Measurements from ENCODE around the gene CACNA1E.

The CACNA1E gene

DNA sequence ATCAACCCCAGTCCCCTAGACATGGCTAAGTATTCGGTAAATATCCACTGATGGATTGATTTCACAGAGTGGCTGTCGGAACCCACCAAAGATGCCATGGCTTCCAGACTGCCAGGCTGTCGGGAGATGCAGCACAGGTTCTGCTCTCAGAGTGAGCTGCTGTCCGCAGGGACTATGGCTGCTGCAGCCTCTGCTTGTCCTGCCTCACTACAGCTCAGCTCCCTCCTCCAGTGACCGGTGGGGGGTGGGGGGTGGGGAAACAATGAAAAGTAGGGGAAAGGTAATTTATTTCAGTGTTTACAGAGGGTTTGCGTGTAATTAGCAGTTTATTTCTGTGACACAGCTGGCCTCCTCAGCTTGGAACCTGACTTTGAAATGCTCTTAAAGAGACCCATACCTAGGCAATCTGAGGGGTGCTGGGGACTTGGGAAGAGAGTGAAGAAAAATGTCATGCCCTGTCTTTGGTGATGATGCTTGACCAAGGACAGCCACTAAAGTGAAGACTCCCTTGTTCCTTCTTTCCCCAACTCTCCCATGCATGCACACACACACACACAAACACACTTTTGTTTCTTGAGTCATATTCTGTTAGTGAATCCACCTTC is 109.0 kb downstream of the CACNA1E start:
- DNase-seq, result no peak

DNA sequence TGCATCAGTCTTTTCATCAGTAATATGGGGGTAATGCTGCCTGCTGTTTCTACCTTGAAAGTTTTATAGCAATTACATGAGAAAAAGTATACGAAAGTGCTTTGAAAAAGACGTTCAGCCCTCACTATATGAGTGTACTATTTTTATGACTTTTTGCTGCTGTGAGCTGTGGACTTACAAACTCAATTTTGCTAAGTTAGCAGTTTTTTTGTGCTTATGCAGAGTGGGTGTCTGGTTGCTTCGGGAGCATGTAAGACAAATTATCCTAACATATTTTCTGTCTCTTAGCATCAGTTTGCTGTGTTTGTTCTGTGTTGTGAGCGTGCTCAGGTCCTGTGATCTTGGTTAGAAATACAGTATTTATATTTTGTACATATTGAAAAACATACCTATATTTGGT is 109.7 kb downstream of the CACNA1E start:
- no peak for DNase-seq

DNA sequence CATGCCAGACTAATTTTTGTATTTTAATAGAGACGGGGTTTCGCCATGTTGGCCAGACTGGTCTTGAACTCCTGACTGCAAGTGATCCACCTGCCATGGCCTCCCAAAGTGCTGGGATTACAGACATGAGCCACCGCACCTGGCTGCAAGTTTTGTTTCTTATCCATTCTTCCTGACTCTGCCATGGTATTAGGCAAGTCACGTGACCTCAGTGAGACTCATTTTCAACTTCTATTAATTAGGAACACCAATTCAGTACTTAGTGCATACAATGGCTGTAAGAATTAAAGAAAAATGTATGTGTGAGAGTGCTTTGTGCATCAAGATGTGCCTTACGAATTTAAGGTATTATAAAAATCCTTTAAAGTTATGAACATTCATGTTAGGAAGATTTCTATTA is 111.2 kb downstream of the CACNA1E start:
- no peak for DNase-seq

DNA sequence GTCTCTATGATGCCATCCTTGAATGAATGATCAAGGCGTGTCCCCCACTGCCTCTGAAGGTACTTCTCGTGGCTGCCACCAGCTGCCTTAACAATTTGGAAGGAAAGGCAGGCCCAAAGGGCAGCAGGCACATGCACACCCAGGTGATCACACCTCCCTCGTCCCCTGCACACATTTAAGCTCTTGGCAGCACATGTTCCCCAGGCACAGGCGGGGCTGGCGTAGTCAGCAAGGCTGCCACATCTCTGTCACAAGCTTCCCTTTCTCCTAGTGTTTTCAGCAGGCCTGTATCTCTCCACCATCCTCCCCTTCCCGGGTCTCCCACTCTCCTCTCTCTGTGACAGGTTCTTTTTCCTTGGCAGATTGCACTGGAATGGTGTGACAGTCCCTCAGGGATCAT is 111.9 kb downstream of the CACNA1E start:
- DNase-seq, result no peak

DNA sequence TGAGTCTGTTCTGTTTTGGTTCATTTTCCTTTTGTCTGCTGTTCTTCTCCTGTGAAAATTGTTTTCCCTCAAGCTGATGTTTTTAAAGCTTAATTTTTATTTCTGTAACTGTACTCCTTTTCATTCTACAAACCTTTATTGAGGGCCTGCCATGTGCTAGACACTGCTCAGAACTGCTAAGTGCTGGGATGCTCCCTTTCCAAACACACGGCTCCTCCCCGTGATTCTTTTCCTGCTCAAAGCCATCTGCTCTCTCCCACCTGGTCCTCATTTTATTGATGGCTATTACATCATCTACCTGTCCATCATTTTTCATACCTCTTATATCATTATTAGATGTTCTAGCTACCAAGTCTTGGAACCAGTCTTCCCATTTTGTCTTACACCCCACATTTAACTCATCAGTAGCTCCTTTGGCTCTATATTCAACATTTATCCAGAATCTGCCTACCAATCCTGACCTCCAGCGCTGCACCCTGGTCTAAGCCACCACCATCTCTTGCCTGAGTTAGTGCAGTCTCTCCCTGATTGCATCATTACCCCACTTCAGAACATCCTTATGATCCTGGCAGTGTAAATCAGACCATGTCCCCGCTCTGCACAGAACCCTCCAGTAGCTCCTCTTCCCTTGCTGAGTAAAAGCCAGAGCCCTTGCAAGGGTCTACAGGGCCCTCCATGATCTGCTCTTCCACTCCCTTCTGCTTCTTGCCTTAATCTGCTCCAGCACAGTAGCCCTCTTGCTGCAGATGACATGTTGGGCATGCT is 118.1 kb downstream of the CACNA1E start:
- DNase-seq, result no peak

DNA sequence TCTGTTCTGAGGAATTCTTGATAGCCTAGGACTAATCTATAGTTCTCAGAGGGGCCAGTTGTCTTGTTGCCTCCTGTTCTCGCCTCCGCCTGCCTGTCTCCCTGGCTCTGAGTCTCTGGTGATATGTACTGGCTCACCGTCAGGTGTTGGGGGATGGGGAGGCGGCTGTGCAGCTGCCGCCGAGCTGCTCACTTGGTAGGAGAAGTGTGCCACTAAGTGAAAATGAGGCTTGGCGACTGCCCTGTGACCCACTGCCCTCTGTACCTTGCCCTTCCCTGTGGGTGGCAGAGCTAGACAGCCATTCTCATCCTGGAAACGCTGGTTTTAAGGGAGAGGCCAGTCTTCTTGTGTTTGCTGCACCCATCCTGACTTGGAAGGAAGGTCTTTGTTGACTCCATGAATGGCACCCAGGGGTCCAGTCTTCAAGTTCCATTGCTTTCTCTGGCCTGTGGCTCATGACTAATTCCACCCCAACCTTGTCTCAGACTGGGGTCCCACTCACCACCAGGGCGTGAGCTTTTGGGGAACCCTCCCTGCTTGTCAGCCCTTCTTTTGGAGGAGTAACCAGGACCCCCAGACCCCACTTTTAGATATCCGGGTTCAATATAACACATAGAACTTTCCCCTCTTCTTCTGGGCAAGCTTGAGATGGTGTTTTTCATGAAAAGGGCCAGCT is 120.6 kb downstream of the CACNA1E start:
- DNase-seq, result no peak

DNA sequence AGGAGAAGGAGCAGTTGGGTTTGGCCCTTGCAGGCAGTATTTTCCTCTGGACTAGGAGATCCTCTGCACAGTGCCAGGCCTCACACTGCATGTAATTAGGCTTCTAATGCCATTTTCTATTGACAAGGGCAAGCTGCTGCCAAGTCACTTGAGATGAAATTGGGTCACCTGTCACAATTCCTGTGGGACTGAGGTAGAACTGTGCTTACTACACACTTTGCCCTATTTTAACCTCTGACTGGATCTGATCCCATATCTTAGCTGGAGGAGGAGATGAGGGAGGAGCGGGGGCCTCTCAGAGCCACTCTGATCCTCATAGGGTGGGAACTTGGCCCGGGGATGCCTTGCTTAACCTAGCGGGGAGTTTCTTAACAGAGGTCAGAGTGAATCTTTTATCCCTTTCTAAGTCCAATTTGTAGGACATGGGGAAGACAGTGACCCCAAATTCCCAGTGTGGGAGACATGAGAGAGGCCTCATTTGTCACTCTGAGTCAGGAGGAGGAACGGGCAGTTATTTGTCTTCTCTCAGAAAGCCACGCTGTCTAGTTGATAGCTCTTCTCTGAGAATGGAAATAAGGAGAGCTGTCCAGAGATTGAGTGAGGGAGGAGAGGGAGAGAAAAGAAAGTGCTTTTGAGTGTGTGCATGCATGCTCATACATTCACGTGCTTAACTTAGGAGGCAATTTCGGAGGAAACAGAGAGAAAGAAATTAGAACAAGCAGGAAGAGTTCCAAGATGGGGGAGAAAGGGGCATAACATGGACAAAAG is 121.3 kb downstream of the CACNA1E start:
- no peak for DNase-seq

DNA sequence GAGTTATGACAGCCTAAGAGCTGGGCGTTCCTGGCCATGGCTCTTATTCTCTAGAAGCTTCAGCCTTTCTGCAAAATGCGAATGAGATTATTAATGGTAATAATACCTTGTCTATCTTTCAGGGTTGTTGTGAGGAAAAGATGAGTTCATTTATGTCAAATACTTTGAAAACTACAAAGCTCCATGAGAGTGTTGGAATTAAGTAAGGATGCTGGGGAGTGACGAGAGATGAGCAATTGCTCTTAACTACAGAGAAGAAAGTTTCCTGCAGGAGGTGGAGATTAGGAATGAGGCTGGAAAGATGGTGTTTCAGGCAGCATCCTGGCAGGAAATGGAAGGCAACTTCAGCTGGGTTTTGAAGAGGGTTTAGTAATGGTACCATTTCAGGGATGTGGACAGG is 124.2 kb downstream of the CACNA1E start:
- DNase-seq, result no peak

DNA sequence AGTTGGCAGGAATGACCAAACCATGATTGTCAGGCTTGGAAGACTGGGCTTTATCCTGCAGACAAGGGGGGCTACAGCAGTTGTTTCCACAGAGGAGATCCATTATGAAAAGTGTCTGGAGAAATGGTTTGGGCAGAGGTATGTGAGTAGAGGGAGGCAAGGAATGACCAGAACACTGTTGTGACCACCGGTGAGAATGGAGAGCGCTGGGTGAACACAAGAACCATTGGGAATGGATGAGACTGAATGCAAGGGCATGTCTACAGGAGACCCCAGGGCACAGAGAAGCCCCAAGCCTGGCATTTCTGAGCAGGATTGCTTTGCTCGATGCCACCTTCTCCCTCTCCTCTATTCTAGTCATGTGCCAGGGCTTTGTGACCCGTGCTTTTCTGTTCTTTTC is 125.1 kb downstream of the CACNA1E start:
- no peak for DNase-seq

DNA sequence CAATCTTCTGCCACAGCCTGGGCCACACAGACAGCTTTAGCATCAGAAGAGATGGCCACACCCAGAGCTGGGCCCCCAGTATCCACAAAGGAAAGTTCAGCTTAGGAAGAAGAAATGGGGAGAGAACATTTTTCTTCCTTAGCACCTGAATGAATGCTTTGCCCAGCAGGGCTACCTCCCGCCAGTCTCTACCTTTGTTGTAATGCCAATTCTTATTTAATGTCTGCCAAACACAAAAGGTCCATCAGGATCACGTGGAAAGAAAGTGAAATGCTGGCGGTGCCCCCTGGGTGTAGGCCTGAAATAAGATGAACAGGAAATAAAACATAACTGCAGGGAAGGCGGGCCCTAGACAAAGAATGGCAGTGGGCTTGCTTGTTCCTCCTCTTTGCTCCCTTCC is 125.6 kb downstream of the CACNA1E start:
- DNase-seq, result no peak

DNA sequence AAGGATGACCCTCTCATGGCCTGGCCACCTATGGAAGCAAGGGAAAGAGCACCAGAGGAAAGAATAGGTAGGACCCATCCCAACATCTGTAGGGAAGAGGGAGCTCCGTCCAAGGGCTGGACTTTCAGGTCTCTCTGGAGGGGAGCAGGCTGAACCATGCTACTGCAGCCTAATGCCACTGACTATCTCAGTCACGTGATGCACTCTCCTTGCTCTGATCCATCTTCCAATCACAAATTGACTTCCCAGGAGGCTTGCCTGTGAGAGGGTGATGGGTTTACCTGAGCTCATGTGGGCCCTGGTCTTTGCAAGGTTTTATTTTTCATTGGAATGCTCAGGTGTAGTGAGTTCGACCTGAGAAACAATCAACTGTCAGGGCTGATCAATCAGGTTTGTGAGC is 128.8 kb downstream of the CACNA1E start:
- DNase-seq, result no peak

DNA sequence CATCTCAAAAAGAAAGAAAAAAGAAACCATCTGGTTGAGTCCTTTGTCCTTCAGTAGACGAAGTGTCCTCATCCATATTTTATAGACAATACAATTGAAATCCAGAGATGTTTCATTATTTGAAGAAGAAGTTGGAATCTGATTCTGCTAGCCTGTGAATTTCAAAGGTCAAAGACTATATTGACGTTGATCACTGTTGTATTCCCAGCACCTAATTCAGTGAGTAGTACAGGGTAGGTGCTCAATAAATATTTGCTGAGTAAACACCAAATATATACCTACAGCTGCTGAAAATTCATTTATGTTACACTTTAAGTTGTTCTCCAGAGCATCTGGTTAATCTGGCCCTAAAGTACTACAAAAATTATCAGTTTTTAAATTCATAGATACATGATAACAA is 135.2 kb downstream of the CACNA1E start:
- DNase-seq, result no peak

DNA sequence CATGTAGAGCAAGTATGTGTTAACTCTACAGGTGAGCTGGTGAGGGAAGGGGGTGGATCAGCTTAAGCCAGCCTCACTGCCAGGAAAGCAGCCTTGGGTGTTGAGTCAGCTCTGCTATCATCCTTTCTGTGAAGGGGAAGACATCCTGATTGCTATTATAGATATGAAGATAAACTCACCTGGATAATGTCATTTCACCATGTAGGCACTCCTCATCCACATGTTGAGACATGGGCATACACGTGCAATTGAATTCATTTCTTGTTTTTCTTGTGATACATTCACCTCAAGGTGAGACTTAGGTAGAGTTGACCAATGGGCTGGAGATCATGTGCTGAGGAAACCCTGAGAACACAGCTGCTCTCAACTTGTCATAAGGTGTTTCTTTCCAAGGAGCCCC is 136.9 kb downstream of the CACNA1E start:
- no peak for DNase-seq

DNA sequence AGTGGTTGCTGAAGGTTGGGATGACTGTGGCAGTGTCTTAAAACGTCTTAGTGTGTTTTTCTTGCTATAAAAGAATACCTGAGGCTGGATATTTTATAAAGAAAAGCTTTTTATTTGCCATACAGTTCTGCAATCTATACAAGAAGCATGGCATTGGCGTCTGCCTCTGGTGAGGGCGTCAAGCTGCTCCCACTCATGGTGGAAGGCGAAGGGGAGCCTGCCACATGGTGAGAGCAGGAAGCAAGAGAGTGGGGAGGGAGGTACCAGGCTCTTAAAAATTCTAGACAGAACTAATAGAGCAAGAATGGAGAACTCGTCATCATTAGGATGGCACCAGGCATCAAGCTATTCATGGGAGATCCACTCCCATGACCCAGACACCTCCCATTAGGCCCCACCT is 140.5 kb downstream of the CACNA1E start:
- no peak for DNase-seq

DNA sequence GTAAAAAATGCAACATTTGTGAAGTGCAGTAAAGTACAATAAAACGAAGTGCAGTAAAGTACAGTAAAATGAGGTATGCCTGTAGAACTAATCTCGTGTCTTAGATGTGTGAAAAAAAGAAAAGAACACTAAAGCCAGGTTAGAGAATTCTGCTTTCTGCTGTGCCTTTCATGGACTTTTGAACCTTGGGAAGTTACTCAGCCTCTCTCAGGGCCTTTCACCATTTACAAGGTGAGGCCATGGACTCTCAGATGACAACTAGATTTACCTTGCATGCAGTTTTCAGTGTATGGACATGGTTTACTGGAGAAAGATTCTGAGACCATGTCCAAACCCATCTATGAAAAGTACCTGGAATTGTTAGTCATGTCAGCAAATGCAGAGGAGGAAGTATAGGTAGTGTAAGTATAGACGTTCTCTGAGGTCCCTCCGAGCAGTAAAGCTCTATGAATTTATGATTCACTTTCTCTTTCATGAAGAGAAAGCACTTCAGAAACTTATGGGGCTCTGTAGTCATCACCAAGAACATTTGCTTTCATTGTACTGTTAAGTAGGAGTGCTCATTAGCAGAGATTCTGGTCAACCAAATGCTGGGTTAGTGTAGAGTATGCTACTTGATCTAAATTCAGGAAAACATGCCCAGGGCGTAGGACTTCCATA is 143.1 kb downstream of the CACNA1E start:
- DNase-seq, result no peak

DNA sequence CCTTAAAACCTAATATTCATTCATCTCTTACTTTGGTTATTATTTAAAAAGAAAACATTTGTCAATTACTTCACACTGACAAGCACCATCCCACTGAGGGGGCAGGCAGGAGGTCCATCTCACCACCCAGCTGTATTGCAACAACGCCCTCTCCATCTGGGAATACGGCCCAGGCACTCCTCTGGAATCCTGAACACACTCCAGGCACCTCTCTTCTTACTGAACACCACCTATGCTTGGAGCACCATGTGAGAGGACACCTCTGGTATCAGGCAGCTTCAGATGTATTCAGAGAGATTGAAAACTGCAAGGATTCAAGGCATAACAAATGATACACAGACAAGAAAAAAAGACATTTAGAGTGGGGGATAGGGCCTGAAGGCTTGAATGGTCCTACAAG is 147.1 kb downstream of the CACNA1E start:
- no peak for DNase-seq

DNA sequence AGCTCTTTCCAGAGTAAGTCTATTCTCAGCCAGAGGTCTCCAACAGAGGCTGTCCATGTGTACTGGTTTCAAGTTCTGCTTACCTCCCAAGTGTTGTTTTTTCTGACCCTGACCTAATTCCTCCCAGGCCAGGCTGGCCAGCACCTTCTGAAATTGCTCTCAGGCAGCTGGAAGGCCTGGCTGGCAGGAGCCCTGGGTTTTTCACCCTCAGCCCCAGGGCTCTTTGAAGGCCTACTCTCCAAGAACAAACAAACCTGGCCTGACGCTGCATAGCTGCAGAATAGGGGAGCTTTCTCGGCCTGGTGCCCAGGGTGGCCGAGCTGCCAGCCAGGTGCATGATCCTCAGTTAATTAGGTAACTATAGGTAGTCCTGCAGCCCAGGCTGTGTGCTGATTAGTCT is 147.5 kb downstream of the CACNA1E start:
- DNase-seq, result no peak

DNA sequence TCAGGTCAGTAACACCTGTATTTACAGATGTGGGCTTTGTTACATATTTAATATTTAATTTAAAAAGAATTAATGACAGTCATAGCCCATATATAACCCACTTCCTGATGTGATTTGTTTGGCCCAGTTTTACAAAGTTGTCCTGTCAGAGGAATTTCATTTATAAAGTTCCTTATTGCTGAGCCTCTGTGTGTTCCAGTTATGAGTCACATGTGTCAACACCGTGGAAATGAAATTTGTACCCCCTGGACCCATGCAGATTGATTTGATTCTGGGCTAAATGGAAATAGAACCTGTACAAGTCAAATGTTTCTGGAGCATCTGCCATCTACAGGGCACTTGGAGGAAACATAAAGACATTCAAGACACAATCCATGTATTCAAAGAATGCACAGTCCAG is 149.2 kb downstream of the CACNA1E start:
- no peak for DNase-seq

DNA sequence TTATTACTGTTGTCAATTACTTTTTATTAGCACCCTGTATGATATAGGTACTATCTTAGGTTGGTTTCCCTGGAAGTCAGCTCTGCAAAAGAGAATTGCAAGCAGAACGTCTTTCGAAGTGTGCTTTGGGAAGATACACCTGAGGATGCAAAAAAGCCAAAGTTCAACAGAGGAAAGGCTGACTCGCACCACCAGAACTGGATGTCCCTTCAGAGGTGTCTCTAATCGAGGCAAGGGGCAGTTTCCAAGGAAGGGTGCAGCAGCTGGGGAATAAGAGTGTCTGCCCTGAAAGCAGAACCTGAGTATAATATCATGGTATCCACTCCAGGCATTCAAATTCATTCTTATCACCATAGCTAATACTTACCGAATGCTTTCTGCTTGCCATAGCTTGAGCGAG is 149.6 kb downstream of the CACNA1E start:
- DNase-seq, result no peak

DNA sequence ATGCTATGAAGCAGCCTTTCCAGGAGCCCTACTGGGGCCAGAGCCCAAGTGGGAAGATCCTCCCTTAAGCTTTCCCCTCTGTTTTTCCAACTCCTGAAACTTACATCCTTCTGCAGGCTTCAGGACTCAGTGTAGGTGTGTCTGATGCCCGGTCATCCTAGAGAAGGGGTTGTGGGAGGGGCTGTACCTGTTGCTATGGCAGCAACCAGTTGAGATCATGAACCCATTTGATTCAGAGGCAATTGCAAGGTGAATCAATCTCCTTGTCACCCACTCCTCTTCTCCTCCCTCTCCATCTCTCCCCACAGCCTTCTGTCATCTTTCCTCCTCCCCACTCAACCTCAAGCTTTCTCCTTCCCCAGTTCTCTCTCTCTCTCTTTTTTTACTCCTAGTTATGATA is 151.8 kb downstream of the CACNA1E start:
- no peak for DNase-seq

DNA sequence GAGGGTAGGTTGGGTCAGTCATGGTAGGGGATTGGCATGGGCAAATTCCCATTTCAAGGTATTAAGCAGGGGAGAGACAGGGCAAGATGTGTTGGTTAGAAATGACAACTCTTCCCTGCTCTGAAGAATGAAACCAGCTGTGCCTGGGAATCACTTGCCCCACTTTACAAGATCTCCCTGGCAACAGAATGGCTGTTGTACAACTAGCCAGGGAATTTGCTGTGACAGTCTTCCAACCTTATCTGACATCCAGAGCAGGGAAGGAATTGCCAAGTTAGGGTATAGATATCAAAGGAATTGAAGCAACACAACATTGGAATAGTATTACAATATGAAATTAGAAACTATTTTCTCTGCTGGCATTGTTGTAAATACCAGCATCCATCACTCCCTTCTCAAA is 154.7 kb downstream of the CACNA1E start:
- no peak for DNase-seq

DNA sequence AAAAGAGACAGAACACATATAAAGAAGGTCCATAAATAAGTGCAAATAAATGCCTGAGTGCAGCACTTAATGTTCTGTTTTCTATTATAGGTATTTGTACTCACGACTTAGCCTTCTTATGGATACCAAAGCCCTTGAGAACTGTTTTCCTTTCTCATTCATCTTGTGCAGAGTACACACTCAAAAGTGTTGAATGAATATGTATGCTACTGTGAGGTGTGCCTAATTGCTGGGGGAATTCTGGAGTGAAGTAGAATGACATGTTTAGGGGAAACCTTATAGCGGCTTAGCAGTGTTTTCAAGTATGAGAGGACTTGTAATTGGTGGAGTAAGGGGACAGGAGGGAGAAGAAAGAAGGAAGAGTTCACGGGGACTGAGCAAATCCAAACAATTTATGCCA is 157.6 kb downstream of the CACNA1E start:
- no peak for DNase-seq

DNA sequence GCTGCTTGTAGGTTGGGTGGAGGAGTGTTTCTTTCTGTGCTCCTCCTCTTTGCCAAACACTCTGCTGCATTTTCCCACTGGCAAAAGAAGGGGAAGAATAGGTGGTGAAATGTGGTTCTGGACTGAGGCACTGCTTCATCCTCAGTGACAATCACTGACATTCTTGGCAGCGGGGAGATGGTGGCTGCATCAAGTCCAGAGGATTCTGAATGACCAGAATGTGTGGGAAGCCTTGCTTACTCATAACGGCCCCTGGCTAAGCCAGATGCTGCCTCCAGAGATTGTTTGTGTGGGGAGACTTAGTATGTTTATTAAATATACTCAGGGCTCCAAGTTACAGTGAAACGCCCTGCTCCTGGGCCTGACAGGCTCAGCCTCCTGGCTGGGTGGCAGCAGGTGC is 160.3 kb downstream of the CACNA1E start:
- DNase-seq, result no peak

Measured in amniotic stem cell (primary cell).